GM21576 (cell line): ENCODE results near the gene SLC35A2.

ENCODE experiments used
- ATAC-seq: cut with Tn5 transposase; IDR thresholded peaks from one replicate; pipeline ENCODE4 v1.9.1; 2021; ENCODE audit warnings: mild to moderate bottlenecking, moderate library complexity; ENCODE audit not compliant: unreplicated experiment

SLC35A2 gene

GRCh38 chrX:48927736-48928382 lies 16.4 kb upstream of the SLC35A2 start:
- no peak for ATAC-seq

- no peak for ATAC-seq
Measured at GRCh38 chrX:48927123-48927522, 15.7 kb upstream of the SLC35A2 start.

- no peak for ATAC-seq
Measured at GRCh38 chrX:48924270-48924669, 12.8 kb upstream of the SLC35A2 start.

GRCh38 chrX:48923771-48924170 lies 12.3 kb upstream of the SLC35A2 start:
- ATAC-seq, result no peak

GRCh38 chrX:48920718-48921104 lies 9.3 kb upstream of the SLC35A2 start:
- ATAC-seq, result no peak

GRCh38 chrX:48919947-48920717 lies 8.7 kb upstream of the SLC35A2 start:
- ATAC-seq, result no peak

GRCh38 chrX:48919360-48919841 lies 8.0 kb upstream of the SLC35A2 start:
- ATAC-seq, result no peak

GRCh38 chrX:48918643-48919340 lies 7.3 kb upstream of the SLC35A2 start, which contains the start of gene PIM2:
Gene PIM2 (minus strand): TSS chrX:48919024. CDS start chrX:48918834, 190 bp downstream.
- ATAC-seq, result peak; percentile 62

GRCh38 chrX:48918301-48918642 lies 6.8 kb upstream of the SLC35A2 start:
- ATAC-seq, result no peak

- ATAC-seq, result peak; percentile 46
Measured at GRCh38 chrX:48917139-48918001, 5.9 kb upstream of the SLC35A2 start.

- ATAC-seq, result no peak
Measured at GRCh38 chrX:48914593-48915493, 3.4 kb upstream of the SLC35A2 start.

- ATAC-seq, result no peak
Measured at GRCh38 chrX:48913605-48914366, 2.3 kb upstream of the SLC35A2 start.

GRCh38 chrX:48910926-48911411 lies 477 bp downstream of the SLC35A2 start:
- ATAC-seq, result no peak

- no peak for ATAC-seq
Measured at GRCh38 chrX:48909703-48910294, 1.6 kb downstream of the SLC35A2 start.

GRCh38 chrX:48908600-48908999 lies 2.8 kb downstream of the SLC35A2 start:
- no peak for ATAC-seq

GRCh38 chrX:48905090-48905790 lies 6.2 kb downstream of the SLC35A2 start:
- no peak for ATAC-seq

GRCh38 chrX:48904626-48905025 lies 6.8 kb downstream of the SLC35A2 start:
- no peak for ATAC-seq

GRCh38 chrX:48904180-48904579 lies 7.3 kb downstream of the SLC35A2 start:
- ATAC-seq, result no peak
